Fibroblast of skin of back (primary cell): Measurements from ENCODE around the gene WDFY3.
"Not testable (repeated sequence)": the region's sequence is repeated elsewhere in the genome, so short reads cannot be mapped to it uniquely, and the experiment has no call there.

Experiments used
- DNase-seq: peaks from one replicate; pipeline ENCODE4 v3.0.0-alpha.2; 2013

WDFY3 gene

GRCh38 chr4:84856468-84857049 lies 109.9 kb downstream of the WDFY3 start:
- DNase-seq: no peak

DNA sequence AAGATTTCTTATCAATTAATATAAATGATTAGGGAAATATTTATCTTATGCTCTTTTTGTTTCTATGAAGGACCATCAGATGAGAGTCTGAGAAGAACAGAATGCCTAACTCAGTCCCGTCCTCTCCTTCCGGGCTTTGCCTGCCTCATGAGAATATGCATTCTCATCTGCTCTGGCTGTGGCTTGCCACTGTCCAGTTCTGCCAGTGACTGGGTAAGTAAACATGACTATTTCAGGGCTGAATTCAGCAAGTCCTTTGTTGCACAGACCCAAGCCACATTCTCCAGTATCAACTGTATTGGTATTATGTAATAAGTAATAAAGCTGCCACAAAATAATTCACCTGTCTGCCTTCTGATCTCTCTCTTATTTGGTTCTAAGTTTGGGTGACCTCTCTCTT lies 110.7 kb downstream of the WDFY3 start:
- no peak for DNase-seq

DNA sequence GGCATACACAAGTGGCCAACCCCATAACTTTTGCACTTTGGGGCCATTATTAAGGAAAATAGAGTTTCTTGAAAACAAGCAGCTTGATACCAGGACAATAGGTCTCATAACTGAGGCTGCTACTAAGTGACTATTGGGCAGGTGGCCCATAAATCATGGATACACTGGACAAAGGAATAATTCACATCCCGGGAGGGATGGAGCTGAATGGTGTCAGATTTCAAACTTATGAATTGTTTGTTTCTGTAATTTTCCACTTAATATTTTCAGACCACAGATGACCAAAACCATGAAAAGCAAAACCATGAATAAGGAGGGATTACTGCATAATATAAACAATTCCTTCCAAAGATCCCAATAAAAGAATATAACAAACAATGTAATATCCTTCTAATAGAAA lies 114.4 kb downstream of the WDFY3 start:
- no peak for DNase-seq

DNA sequence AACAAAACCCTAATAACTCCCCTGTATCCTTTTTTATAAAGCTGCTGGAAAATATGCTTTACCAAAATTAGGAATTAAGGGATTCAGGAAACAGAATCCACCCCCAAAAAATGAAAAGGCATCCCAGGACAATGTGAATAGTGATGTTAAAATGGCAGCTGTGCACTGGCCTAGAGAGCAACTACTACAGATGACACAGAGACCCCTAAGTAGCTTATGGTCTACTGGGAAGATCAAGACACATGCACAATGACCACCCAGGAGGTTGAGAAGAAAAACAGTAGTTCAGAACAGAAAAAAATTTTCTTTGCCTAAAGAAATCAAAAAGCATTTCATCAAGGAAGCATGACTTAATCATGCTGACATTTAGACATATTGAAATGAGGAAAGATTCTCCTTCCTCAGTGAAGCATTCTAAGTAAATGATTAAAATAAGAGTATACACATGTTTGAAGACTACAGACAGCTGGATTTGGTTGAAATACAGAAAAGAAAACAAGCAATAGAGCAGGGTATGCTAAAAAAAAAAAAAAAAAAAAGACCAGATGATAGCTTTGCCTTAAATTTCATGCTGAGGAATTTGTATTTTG lies 117.3 kb downstream of the WDFY3 start:
- peak; percentile 6 for DNase-seq

DNA sequence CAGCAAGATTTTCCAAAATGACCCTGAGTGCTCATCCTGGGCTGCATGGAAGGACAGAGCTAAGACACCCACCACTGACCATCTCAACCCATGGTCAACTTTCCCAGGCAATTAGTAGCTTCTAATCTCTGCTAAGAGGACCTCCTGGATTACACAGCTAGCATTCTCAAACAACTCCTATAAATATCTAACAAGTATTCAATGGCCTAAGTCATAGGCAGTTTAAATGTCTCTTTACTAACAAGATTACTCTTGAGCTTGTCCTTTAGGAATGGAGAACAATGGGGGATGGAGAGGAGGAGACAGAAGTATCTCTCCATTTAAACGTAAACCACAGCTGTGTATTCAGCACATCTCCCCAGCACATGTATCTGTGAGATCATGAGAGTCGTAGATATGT lies 118.1 kb downstream of the WDFY3 start:
- DNase-seq: no peak

GRCh38 chr4:84847978-84848377 lies 118.5 kb downstream of the WDFY3 start:
- DNase-seq: no peak

- DNase-seq: no peak
Measured at GRCh38 chr4:84846985-84847384, 119.5 kb downstream of the WDFY3 start.

- DNase-seq: no peak
Measured at GRCh38 chr4:84841435-84841834, 125.1 kb downstream of the WDFY3 start.

GRCh38 chr4:84837751-84838150 lies 128.7 kb downstream of the WDFY3 start:
- DNase-seq: peak; percentile 2

GRCh38 chr4:84829633-84830032 lies 136.9 kb downstream of the WDFY3 start:
- not testable (repeated sequence) for DNase-seq

DNA sequence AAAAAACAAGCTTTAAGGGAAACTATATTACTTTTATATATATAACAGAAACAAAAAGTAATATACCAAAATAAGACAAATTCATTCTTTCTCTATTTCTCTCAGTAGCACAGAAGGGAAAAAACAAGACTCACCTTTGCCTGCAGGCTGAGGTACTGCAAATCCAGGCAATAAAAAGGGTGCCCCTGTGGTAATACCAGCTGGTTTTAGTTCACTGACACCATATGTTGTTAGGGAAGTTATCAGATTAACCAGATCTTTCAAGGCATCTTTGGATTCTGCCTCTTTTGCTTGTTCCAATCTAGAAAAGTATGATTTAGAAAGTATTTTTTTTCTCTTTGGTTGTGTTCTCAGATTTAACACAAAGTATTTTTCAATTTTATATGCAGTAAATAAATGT lies 139.8 kb downstream of the WDFY3 start:
- no peak for DNase-seq

DNA sequence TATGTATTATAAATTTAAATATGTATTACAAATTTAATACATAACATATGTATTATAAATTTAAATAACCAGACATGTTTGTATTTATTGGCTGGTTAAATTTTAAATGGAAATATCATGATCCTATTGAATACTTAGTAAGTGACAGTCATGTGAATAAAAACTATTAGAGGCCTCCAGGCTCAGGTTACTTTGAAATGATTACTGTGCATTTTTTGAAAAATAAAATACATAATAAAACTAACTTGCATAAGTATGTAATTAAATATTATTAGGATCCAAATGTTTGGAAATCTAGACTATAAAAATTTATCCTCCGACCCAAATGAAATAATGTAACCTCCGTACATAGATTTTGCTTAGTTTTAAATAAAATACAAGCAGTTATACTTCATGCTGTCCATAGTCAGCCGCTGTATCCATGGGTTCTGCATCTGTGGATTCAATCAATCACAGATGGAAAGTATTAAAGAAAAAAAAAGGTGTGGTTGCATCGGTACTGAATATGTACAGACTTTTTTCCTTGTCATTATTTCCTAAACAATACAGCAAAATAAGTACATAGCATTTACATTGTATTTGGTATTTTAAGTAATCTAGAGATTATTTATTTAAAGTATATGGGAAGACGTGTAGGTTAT lies 140.7 kb downstream of the WDFY3 start:
- no peak for DNase-seq

DNA sequence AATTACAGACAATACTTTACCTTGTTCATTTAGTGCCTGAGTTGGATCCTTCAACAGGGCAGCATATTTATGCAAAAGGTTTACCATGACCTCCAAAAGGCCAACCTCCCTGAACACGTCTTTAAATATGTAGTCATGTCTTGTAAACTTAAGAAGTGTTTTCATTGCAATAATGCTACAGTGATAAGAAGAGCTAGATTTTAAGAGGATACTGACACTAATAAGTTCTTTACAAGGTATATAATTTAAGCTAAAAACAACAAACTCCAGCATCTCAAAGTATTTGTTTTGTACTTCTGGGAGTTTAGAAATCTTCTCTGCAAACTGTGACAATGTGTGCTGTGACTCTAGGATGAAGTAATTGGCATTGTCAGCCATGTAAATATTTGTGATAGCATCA lies 145.4 kb downstream of the WDFY3 start:
- no peak for DNase-seq

GRCh38 chr4:84814094-84814750 lies 152.3 kb downstream of the WDFY3 start:
- peak; percentile 79 for DNase-seq

DNA sequence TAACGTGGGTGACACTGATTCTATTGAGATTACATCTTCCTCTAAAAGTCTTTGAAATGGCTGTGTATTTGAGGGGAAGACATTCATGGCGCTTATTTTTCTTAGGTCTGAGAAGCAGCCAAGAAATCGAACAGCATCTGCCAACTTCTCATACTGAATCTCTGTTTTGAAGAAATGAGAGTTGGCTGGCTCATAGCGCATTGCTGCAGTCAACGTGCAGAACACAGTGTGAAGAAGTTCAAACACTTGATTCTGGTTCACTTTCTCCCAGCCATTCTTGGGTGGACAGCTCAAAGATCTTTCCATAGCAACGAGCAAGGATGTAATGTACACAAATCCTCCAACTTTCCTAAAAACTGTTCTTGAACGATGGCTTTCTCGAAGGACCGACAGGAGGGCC lies 156.5 kb downstream of the WDFY3 start:
- DNase-seq: no peak

GRCh38 chr4:84808332-84808731 lies 158.2 kb downstream of the WDFY3 start:
- no peak for DNase-seq

- not testable (repeated sequence) for DNase-seq
Measured at GRCh38 chr4:84806541-84806940, 159.9 kb downstream of the WDFY3 start.

GRCh38 chr4:84804136-84804535 lies 162.4 kb downstream of the WDFY3 start:
- DNase-seq: peak; percentile 21

DNA sequence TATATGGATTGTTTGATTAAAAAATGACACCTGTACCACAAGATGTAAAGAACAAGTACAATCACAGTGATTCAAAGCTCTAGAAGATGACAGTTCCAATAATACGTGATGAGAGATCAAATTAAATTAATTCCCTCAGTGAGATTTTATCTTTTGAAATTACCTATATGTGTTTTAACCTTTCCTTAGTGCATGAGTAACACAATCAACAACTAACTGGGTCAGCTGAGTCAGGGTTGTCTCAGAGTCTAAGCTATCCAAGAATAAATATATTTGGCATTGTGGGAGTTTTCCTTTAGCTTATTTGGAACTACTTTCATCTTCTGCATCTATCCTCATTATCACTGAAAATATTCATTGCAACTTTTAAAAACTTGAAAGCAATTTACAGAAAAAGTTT lies 162.8 kb downstream of the WDFY3 start:
- peak; percentile 13 for DNase-seq

DNA sequence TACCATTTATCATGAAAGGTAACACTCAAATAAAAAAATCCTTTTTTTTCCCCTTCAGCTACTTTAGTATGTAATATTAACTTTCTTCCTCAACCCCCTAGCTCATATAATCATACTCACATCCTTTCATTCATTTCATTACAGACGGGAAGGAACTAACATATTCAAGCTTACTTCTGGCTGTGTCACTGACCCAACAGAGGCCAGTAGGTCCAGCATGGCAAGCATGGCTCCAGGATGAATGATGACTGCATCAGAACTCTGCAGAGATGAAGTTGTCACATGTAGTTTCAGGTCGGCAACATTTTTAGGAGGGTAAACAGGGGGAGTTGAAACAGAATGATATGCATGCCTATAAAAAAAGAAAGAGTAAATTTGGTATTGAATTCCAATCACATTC lies 163.4 kb downstream of the WDFY3 start:
- DNase-seq: no peak

- DNase-seq: peak; percentile 72
Measured at GRCh38 chr4:84800256-84800655, 166.2 kb downstream of the WDFY3 start.

- DNase-seq: no peak
Measured at GRCh38 chr4:84799318-84799717, 167.2 kb downstream of the WDFY3 start.

- DNase-seq: no peak
Measured at GRCh38 chr4:84796394-84796793, 170.1 kb downstream of the WDFY3 start.
